Adrenal gland (tissue), 12 donors: ENCODE data around the gene ROM1. TPM values are rescaled to one million over a fixed set of nuclear protein-coding genes. Genes with fewer than 3 reads are reported as not detected.
A peak's percentile ranks its signal among the peaks of the same experiment; 100 is the strongest.

Experiments
- DNase-seq, 7 donors: peaks; one replicate each; pipeline ENCODE4 v3.0.0-alpha.2; 2019 to 2020
- H3K27ac ChIP-seq, 5 donors: fragments of 200-600 bp; sonication (generic) in 4 of 5; 1 replicate in 3 of 5; 2 replicates in 2 of 5; pipeline versions ENCODE4 v1.5.1 to v1.8.0; 2016 to 2020; ENCODE audit warnings: mild to moderate bottlenecking in 1 of 5
- H3K27me3 ChIP-seq: fragments of 200-600 bp; 2 replicates; pipeline ENCODE4 v1.8.0; 2021
- H3K36me3 ChIP-seq, 2 donors: fragments of 200-600 bp; replicated peaks in 1 of 2; 1 replicate in 1 of 2; 2 replicates in 1 of 2; pipeline versions ENCODE4 v1.5.1 to v1.8.0; 2018 to 2022
- H3K4me1 ChIP-seq, 2 donors: fragments of 200-600 bp; replicated peaks in 1 of 2; 1 replicate in 1 of 2; 2 replicates in 1 of 2; pipeline versions ENCODE4 v1.5.1 to v1.8.0; 2018 to 2021
- H3K4me3 ChIP-seq, 4 donors: fragments of 200-600 bp; sonication (generic) in 3 of 4; one replicate each; pipeline ENCODE4 v1.5.1; 2016 to 2018
- H3K9me3 ChIP-seq, 3 donors: fragments of 200-600 bp; sonication (generic) in 1 of 3; replicated peaks in 1 of 3; 1 replicate in 2 of 3; 2 replicates in 1 of 3; pipeline versions ENCODE4 v1.5.1 to v1.8.0; 2016 to 2021
- POLR2A ChIP-seq, 2 donors: fragments of 450-650 bp; IDR thresholded peaks; one replicate each; pipeline ENCODE4 v1.6.1; 2017; ENCODE audit warnings: antibody characterized with exemption in 2 of 2, mild to moderate bottlenecking in 2 of 2, moderate library complexity in 1 of 2
- WGBS, 4 donors: extraction: QIAGEN DNeasy Blood & Tissue Kit in 2 of 4; methylation state at CpG; one replicate each; pipeline versions ENCODE4 v1.1.5 to v1.1.7; 2013 to 2017; 5-methylcytosine and 5-hydroxymethylcytosine counted together
- intact Hi-C, 2 donors: fragments of 100-400 bp; cut with DNase I; formaldehyde crosslinking; loops; one replicate each; pipeline versions ENCODE4 v1.14.1 to v1.15.0; 2022 to 2023
- polyA plus RNA-seq, 3 donors: library from polyadenylated mRNA; stranded (reverse); fragments of 200-250 nt in 2 of 3; fragments of 350-450 nt in 1 of 3; fragmentation: Illumina TruSeq in 1 of 3; extraction: RNeasy Lipid Tissue Mini Kit (QIAGEN cat#74804) in 1 of 3; gene quantifications; one replicate each; pipeline ENCODE4 v1.2.3, GENCODE V29; 2013 to 2014
- total RNA-seq, 9 donors: library from RNA; depleted of rRNA in 4 of 9; stranded (reverse); fragments of >200 nt in 4 of 9; fragments of 120-200 nt in 1 of 9; fragmentation: NEBNext Ultra II Directional in 1 of 9; extraction: Animal tissue kit (Norgen Biotek cat#: 25700) in 1 of 9; gene quantifications; one replicate each; pipeline versions ENCODE4 v1.1.0 to v1.2.4, GENCODE V29; 2013 to 2023
- TF ChIP-seq, protein P1 (sequence below), 6 experiments: fragments of 450-650 bp in 4 of 6; fragments of 200-600 bp in 2 of 6; sonication (generic) in 1 of 6; IDR thresholded peaks; 1 replicate in 5 of 6; 2 replicates in 1 of 6; pipeline versions ENCODE4 v1.5.1 to v1.8.0; 2016 to 2021; ENCODE audit warnings: antibody characterized with exemption in 6 of 6, mild to moderate bottlenecking in 2 of 6, moderate library complexity in 1 of 6
- donor health status: healthy with polysubstance abuse.
- donor health status: Bipolar disorder and iron deficiency.
- donor health status: DM: yes; HTN: yes; CAD: no.
- donor health status: DM: no; HTN: no; CAD: no.
- donor health status: DM: no; HTN: no; CAD: no.
- donor health status: DM: yes; HTN: yes; CAD: no.

ROM1 gene
- total and polyA plus RNA-seq, 12 donors = 1.6 to 22.3 (median 5.3) TPM

DNA sequence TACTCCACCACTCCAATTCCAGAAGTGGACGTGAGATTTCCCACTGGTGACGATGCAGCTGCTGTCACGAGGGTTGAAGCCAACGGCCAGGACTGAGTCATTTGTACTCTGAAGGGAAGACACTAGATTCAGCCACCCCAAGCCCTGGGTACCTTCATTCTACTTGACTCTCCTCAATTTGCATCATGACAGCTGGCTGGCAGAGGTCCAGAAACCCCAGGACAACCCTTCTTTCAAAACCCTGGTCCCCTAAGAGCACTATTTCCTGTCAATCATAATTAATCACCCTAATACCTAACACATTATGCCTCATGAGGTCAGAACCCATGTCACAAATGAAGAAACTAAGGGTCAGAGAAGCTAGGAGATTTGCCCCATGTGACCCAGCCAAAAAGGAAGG lies 5.3 kb upstream of the ROM1 start:
- H3K27me3 ChIP-seq = no peaks in the 10 kb centered on the region
- no peak overlapping the region for H3K27ac ChIP-seq
- H3K4me3 ChIP-seq = no peak overlapping the region
- H3K9me3 ChIP-seq = no peaks in the 10 kb centered on the region
- 56 to 78% (median 70%) methylated on average over 4 of the region's 4 CpGs for WGBS, 4 donors
- H3K36me3 ChIP-seq = peaks cover 0 to 42% of the 10 kb centered on the region in 2 donors
- peaks cover 12 to 18% of the 10 kb centered on the region in 2 donors for H3K4me1 ChIP-seq
- no peak for DNase-seq
- intact Hi-C loops = no loop called here
- TF ChIP-seq POLR2A (IDR thresholded peaks at IDR 0.05) = no peak
- TF ChIP-seq, protein P1, sequence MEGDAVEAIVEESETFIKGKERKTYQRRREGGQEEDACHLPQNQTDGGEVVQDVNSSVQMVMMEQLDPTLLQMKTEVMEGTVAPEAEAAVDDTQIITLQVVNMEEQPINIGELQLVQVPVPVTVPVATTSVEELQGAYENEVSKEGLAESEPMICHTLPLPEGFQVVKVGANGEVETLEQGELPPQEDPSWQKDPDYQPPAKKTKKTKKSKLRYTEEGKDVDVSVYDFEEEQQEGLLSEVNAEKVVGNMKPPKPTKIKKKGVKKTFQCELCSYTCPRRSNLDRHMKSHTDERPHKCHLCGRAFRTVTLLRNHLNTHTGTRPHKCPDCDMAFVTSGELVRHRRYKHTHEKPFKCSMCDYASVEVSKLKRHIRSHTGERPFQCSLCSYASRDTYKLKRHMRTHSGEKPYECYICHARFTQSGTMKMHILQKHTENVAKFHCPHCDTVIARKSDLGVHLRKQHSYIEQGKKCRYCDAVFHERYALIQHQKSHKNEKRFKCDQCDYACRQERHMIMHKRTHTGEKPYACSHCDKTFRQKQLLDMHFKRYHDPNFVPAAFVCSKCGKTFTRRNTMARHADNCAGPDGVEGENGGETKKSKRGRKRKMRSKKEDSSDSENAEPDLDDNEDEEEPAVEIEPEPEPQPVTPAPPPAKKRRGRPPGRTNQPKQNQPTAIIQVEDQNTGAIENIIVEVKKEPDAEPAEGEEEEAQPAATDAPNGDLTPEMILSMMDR (IDR thresholded peaks at IDR 0.05) = no peak

DNA sequence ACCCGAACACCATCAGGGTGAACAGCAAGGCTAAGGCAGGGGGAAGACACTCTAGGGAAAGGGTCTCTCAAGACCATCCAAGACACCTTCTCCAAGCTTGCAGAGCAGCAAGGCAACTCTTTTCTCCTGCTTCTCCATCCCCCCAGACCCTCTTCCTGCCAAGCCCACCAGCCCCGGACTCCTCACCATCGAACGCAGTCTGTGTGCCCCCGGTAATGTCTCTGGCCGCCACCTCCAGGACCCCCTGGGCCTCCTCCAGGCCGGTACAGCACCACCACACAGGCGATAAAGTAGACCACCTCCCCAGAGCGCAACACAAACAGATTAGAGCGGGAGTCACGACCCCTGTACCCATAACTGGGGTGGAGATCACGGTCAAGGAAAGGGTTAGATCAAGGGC lies 4.3 kb upstream of the ROM1 start:
- Histone ChIP-seq H3K4me3 (no peak overlapping the region), H3K27me3 (no peaks in the 10 kb centered on the region), H3K27ac (no peak overlapping the region), H3K4me1 (peaks cover 9 to 19% of the 10 kb centered on the region in 2 donors), H3K36me3 (peaks cover 0 to 42% of the 10 kb centered on the region in 2 donors), H3K9me3 (no peaks in the 10 kb centered on the region)
- WGBS, 4 donors = 91 to 94% (median 94%) methylated on average over 12 of the region's 12 CpGs
- no peak for DNase-seq
- intact Hi-C loops = no loop called here
- no peak for TF ChIP-seq POLR2A (IDR thresholded peaks at IDR 0.05)
- TF ChIP-seq, protein P1 (IDR thresholded peaks at IDR 0.05) = no peak

DNA sequence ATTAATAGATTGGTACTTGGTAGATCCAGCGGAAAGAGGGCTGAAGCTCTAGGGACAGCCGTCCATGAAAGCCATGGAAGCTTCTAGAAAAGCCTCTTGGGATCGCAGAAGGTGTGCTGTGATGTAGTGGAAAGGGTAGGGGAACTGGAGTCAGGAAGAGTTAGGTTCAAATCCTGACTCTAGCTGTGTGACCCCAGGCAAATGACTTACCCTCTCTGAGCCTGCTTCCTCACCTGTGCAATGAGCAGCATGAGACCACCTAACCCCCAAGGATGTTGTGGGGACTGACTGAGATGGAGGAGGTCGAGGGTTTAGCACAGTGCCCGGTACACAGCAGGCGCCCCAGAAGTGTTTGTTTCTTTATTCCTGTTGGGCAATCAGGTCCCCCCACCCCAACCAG lies 2.7 kb upstream of the ROM1 start:
- DNase-seq = no peak
- 79 to 90% (median 88%) methylated on average over 4 to 6 of the region's 6 CpGs for WGBS, 4 donors
- Histone ChIP-seq H3K4me1 (peaks cover 9 to 19% of the 10 kb centered on the region in 2 donors), H3K9me3 (no peaks in the 10 kb centered on the region), H3K4me3 (no peak overlapping the region), H3K27me3 (no peaks in the 10 kb centered on the region), H3K27ac (peak overlapping the region in 1 of 5 donors; percentile 95), H3K36me3 (peaks cover 0 to 40% of the 10 kb centered on the region in 2 donors)
- TF ChIP-seq, protein P1 (IDR thresholded peaks at IDR 0.05) = no peak
- TF ChIP-seq POLR2A (IDR thresholded peaks at IDR 0.05) = no peak
- intact Hi-C loops = no loop called here

DNA sequence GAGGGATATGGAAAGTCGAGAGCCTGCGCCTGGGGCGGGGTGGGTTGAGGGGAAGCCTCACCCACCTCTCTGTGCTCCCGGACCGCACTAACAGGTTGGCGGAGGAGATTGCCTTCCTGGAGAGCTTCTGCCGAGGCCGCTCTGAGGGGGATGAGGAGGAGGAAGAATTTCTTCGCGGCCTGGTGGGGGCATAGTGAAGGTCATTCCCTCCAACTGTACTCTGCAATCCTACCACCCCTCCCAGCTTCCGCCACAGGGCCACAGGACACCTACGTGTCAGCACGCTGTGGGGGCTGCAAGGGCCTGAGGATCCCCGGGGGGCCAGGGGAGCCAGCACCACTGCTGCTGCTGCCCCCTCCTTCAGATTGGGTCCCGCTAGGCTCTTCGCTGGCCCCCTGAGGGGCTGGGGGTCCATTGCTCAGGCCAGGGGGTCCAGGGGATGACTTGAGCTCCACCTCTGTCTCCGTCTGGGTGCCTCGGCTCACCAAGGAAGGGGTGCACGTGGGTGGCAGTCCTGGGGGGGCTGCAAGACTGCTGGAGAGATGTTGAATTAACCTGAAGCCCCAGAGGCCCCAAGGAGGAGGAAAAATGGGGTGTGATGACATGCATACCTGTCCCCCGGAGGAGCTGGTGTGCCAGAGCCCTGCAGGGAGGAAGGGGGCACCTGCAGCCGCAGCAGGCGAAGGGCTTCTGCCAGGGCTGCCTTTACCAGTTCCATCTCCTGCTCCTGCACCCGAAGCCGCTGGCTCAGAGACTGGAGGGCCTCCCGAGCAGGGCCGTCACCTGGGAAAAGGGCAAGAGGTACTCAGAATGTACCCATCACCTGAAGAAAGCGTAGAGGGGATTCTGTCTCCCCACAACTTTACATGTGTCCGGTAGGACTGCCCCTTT lies 2.0 kb upstream of the ROM1 start:
- WGBS, 4 donors = 66 to 77% (median 70%) methylated on average over 12 to 28 of the region's 28 CpGs
- Histone ChIP-seq H3K9me3 (no peaks in the 10 kb centered on the region), H3K27ac (peak overlapping the region in 2 of 5 donors; percentile 93 to 95), H3K4me3 (peak overlapping the region in 1 of 4 donors; percentile 67), H3K27me3 (no peaks in the 10 kb centered on the region), H3K4me1 (peaks cover 9 to 19% of the 10 kb centered on the region in 2 donors), H3K36me3 (peaks cover 0 to 36% of the 10 kb centered on the region in 2 donors)
- no peak for TF ChIP-seq POLR2A (IDR thresholded peaks at IDR 0.05)
- TF ChIP-seq, protein P1 (IDR thresholded peaks at IDR 0.05) = no peak
- intact Hi-C loops = no loop called here
- no peak for DNase-seq
